OCI-LY7 (cell line): ENCODE data around the gene SURF1.

Experiments
- EZH2phosphoT487 ChIP-seq: fragments of 200-600 bp; sonication (generic); IDR thresholded peaks from 2 replicates; pipeline ENCODE4 v1.6.1; 2018; ENCODE audit warnings: low read depth, borderline replicate concordance, mild to moderate bottlenecking, mixed run types, antibody characterized with exemption, low read length, moderate library complexity, mixed read lengths
- TF ChIP-seq, protein P1 (sequence below): fragments of 200-600 bp; sonication (generic); conservative IDR thresholded peaks from 2 replicates; pipeline ENCODE4 v1.5.1; 2014; ENCODE audit warnings: mild to moderate bottlenecking, antibody characterized with exemption, low read length, moderate library complexity, mixed read lengths

DNA sequence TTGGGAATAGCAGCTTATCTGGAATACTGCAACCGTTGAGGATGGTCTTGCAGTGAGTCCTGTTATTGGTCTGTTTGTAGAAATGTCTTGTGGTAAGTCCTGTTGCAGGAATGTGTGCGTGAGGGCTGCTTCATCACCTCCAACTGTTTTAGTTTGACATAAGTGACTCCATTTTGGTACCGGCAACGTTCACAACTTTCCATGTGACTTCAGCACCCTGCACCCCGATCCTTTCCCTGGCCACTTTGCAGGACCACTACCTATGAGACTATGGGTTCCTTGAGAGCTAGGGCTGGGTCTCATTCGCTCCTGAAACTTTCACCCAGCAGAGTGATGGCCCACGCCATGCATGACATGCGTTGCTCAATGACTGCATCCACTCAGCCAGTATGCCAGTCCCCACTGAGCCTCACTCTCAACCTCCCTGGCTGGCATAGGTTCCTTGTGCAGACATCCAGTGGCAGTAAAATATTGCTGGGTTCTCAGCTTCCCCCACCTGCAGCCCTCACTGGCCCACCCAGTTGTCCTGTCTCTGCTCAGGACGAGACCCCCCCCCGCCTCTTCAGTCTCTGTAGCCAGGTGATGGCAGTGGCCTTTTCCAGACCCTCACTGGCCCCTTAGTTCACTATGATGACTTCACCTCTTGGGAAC is 28.3 kb downstream of the SURF1 start:
- TF ChIP-seq, protein P1, sequence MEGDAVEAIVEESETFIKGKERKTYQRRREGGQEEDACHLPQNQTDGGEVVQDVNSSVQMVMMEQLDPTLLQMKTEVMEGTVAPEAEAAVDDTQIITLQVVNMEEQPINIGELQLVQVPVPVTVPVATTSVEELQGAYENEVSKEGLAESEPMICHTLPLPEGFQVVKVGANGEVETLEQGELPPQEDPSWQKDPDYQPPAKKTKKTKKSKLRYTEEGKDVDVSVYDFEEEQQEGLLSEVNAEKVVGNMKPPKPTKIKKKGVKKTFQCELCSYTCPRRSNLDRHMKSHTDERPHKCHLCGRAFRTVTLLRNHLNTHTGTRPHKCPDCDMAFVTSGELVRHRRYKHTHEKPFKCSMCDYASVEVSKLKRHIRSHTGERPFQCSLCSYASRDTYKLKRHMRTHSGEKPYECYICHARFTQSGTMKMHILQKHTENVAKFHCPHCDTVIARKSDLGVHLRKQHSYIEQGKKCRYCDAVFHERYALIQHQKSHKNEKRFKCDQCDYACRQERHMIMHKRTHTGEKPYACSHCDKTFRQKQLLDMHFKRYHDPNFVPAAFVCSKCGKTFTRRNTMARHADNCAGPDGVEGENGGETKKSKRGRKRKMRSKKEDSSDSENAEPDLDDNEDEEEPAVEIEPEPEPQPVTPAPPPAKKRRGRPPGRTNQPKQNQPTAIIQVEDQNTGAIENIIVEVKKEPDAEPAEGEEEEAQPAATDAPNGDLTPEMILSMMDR = no peak
- TF ChIP-seq EZH2phosphoT487 = no peak
